T-cell (primary cell): ENCODE data around the gene SNN. TPM values are rescaled to one million over a fixed set of nuclear protein-coding genes. Genes with fewer than 3 reads are reported as not detected.
A peak's percentile ranks its signal among the peaks of the same experiment; 100 is the strongest.

Experiments
- ATAC-seq, 4 experiments: fragments of 200-7000 bp in 3 of 4; fragments of 150-1000 bp in 1 of 4; cut with Tn5 transposase; replicated peaks in 1 of 4; 1 replicate in 3 of 4; 2 replicates in 1 of 4; pipeline ENCODE4 v1.10.0; 2021; ENCODE audit warnings: moderate library complexity in 3 of 4, mild to moderate bottlenecking in 2 of 4, moderate number of reproducible peaks in 1 of 4
- CTCF ChIA-PET, 2 donors: fragments of 300-600 bp; sonication (Branson Sonifier 250); formaldehyde crosslinking; loops; one replicate each; lab custom pipeline; 2022; ENCODE audit warnings: antibody characterized with exemption in 2 of 2; lab: Charles Lee
- POLR2A ChIA-PET, 2 donors: fragments of 300-600 bp; sonication (Branson Sonifier 250); formaldehyde crosslinking; loops; one replicate each; lab custom pipeline; 2022; ENCODE audit warnings: antibody characterized with exemption in 2 of 2; lab: Charles Lee
- DNase-seq, 35 experiments: peaks; one replicate each; pipeline versions ENCODE4 v3.0.0 to v3.0.0-alpha.2; 2013 to 2023
- H3K27ac ChIP-seq: one replicate; pipeline ENCODE4 v1.5.1; 2013; ENCODE audit warnings: low read length
- H3K27me3 ChIP-seq, 2 experiments: replicated peaks in 1 of 2; 1 replicate in 1 of 2; 2 replicates in 1 of 2; pipeline versions ENCODE4 v1.6.1 to v1.7.0; 2013; ENCODE audit warnings: low read length in 1 of 2, mixed read lengths in 1 of 2; ENCODE audit not compliant: control insufficient read depth in 2 of 2, insufficient read depth in 2 of 2; ENCODE audit errors: extremely low read depth in 1 of 2
- H3K36me3 ChIP-seq, 2 donors: 1 replicate in 1 of 2; 2 replicates in 1 of 2; pipeline versions ENCODE4 v1.6.1 to v1.7.0; 2013; ENCODE audit warnings: low read length in 1 of 2; ENCODE audit not compliant: control insufficient read depth in 2 of 2, insufficient read depth in 1 of 2; ENCODE audit errors: extremely low read depth in 1 of 2
- H3K4me1 ChIP-seq, 2 experiments: 1 replicate in 1 of 2; 2 replicates in 1 of 2; pipeline versions ENCODE4 v1.6.1 to v1.7.0; 2013; ENCODE audit warnings: low read length in 2 of 2, mixed read lengths in 1 of 2; ENCODE audit not compliant: insufficient read depth in 2 of 2, control insufficient read depth in 1 of 2; ENCODE audit errors: extremely low read depth in 1 of 2
- H3K4me3 ChIP-seq, 2 donors: 1 replicate in 1 of 2; 2 replicates in 1 of 2; pipeline versions ENCODE4 v1.5.1 to v1.7.0; 2013; ENCODE audit warnings: mild to moderate bottlenecking in 2 of 2, low read length in 1 of 2, moderate library complexity in 1 of 2; ENCODE audit not compliant: control insufficient read depth in 1 of 2; ENCODE audit errors: extremely low read depth in 1 of 2
- H3K9me3 ChIP-seq: 2 replicates; pipeline ENCODE4 v1.7.0; 2013
- H3K27ac Mint-ChIP-seq, 2 donors: one replicate each; pipeline ENCODE4 v1.8.0; 2020 to 2021; ENCODE audit warnings: mild to moderate bottlenecking in 2 of 2, mixed read lengths in 2 of 2
- H3K27me3 Mint-ChIP-seq, 2 donors: one replicate each; pipeline ENCODE4 v1.8.0; 2021 to 2022; ENCODE audit warnings: mixed read lengths in 2 of 2
- H3K36me3 Mint-ChIP-seq: one replicate; pipeline ENCODE4 v1.8.0; 2021; ENCODE audit warnings: mixed read lengths
- H3K4me1 Mint-ChIP-seq, 3 donors: one replicate each; pipeline ENCODE4 v1.8.0; 2020 to 2022; ENCODE audit warnings: mixed read lengths in 3 of 3, mild to moderate bottlenecking in 1 of 3
- H3K4me3 Mint-ChIP-seq, 3 donors: one replicate each; pipeline ENCODE4 v1.8.0; 2020 to 2022; ENCODE audit warnings: mild to moderate bottlenecking in 3 of 3, mixed read lengths in 3 of 3, moderate library complexity in 3 of 3
- H3K9me3 Mint-ChIP-seq, 3 donors: one replicate each; pipeline ENCODE4 v1.8.0; 2020 to 2022; ENCODE audit warnings: mixed read lengths in 3 of 3
- WGBS: methylation state at CpG from one replicate; pipeline ENCODE4 v1.1.5; 2013; ENCODE audit warnings: missing lambda C conversion rate; ENCODE audit not compliant: insufficient coverage; 5-methylcytosine and 5-hydroxymethylcytosine counted together
- total RNA-seq, 35 experiments: library from RNA in 6 of 35; stranded (reverse) in 6 of 35; fragments of 120-200 nt in 1 of 35; gene quantifications; one replicate each; pipeline versions ENCODE4 v1.2.1 to v1.2.4 and lab custom pipeline; 2013 to 2026

SNN gene
- total RNA-seq, 5 donors from 2014 or later (not counting 1 experiment from before 2014, with no cell fraction given): 17.4 to 56.2 (median 22.7) TPM

- WGBS: 24% methylated on average over 3 of the region's 4 CpGs
- Mint-ChIP-seq H3K36me3 (no peaks in the 10 kb centered on the region), H3K27me3 (no peaks in the 10 kb centered on the region), H3K4me1 (peaks cover 19 to 36% (median 29%) of the 10 kb centered on the region in 3 donors), H3K4me3 (no peak overlapping the region), H3K9me3 (no peaks in the 10 kb centered on the region), H3K27ac (no peak overlapping the region)
- Histone ChIP-seq H3K4me3 (no peak overlapping the region), H3K27me3 (no peaks in the 10 kb centered on the region), H3K9me3 (no peaks in the 10 kb centered on the region), H3K27ac (no peak overlapping the region), H3K36me3 (no peaks in the 10 kb centered on the region), H3K4me1 (peaks cover 4 to 17% of the 10 kb centered on the region in 2 experiments)
- CTCF ChIA-PET: interaction anchor here (0.6 to 0.9 kb wide), 5 partner anchors 40 to 1124 kb away, joined by 3 to 11 read pairs (median 6); no protein-coding TSS in a partner anchor
- no peak for ATAC-seq
- DNase-seq: no peak
- POLR2A ChIA-PET: interaction anchor here in 1 of 2 donors (0.6 kb wide), 1 partner anchor 51 kb away, joined by 4 read pairs; no protein-coding TSS in a partner anchor
Observed at GRCh38 chr16:11639008-11639562, 29.2 kb upstream of the SNN start.

- no peak overlapping the region for H3K27ac ChIP-seq
- DNase-seq (peak in 5 of 35 experiments; percentile 14 to 53 (median 33)), ATAC-seq (peak in 1 of 4 experiments; percentile 18)
- no peaks in the 10 kb centered on the region for H3K36me3 Mint-ChIP-seq
- H3K27me3 ChIP-seq: no peaks in the 10 kb centered on the region
- no peak overlapping the region for H3K4me3 Mint-ChIP-seq
- CTCF ChIA-PET: interaction anchor here (0.7 to 2.6 kb wide), 7 partner anchors 19 to 109 kb away, joined by 3 to 25 read pairs (median 4); partner anchors contain the start of gene LITAF (in 1 of the 2)
- no peaks in the 10 kb centered on the region for H3K9me3 Mint-ChIP-seq
- H3K36me3 ChIP-seq: no peaks in the 10 kb centered on the region
- no peak overlapping the region for H3K4me3 ChIP-seq
- WGBS: 80% methylated on average over 22 of the region's 25 CpGs
- H3K4me1 ChIP-seq: peaks cover 4 to 17% of the 10 kb centered on the region in 2 experiments
- H3K27ac Mint-ChIP-seq: peak overlapping the region in 1 of 2 donors; percentile 48
- peaks cover 15 to 31% (median 25%) of the 10 kb centered on the region in 3 donors for H3K4me1 Mint-ChIP-seq
- POLR2A ChIA-PET: interaction anchor here (0.5 to 0.9 kb wide), 3 partner anchors 51 to 135 kb away, joined by 3 to 8 read pairs (median 6); no protein-coding TSS in a partner anchor
- H3K27me3 Mint-ChIP-seq: no peaks in the 10 kb centered on the region
- no peaks in the 10 kb centered on the region for H3K9me3 ChIP-seq
Observed at GRCh38 chr16:11639925-11640899, 28.0 kb upstream of the SNN start.

GRCh38 chr16:11640987-11641817 lies 27.1 kb upstream of the SNN start:
- H3K27me3 ChIP-seq: no peaks in the 10 kb centered on the region
- ATAC-seq: peak; percentile 75 to 84 (median 80)
- H3K4me1 ChIP-seq: peaks cover 4 to 17% of the 10 kb centered on the region in 2 experiments
- no peak overlapping the region for H3K4me3 ChIP-seq
- H3K36me3 ChIP-seq: no peaks in the 10 kb centered on the region
- POLR2A ChIA-PET: no interaction called here
- DNase-seq: peak in 26 of 35 experiments; percentile 17 to 79 (median 34)
- 35% methylated on average over 10 of the region's 20 CpGs for WGBS
- CTCF ChIA-PET: interaction anchor here (1.6 to 2.6 kb wide), 3 partner anchors 57 to 110 kb away, joined by 6 to 25 read pairs (median 15); no protein-coding TSS in a partner anchor
- H3K27ac ChIP-seq: no peak overlapping the region
- no peaks in the 10 kb centered on the region for H3K9me3 Mint-ChIP-seq
- H3K27ac Mint-ChIP-seq: peak overlapping the region; percentile 28 to 52
- peak overlapping the region in 1 of 3 donors; percentile 40 for H3K4me3 Mint-ChIP-seq
- no peaks in the 10 kb centered on the region for H3K27me3 Mint-ChIP-seq
- H3K36me3 Mint-ChIP-seq: no peaks in the 10 kb centered on the region
- H3K4me1 Mint-ChIP-seq: peaks cover 15 to 27% (median 22%) of the 10 kb centered on the region in 3 donors
- H3K9me3 ChIP-seq: no peaks in the 10 kb centered on the region

- ATAC-seq: no peak
- Histone ChIP-seq H3K27me3 (no peaks in the 10 kb centered on the region), H3K27ac (no peak overlapping the region), H3K36me3 (no peaks in the 10 kb centered on the region), H3K4me3 (no peak overlapping the region), H3K9me3 (no peaks in the 10 kb centered on the region), H3K4me1 (peaks cover 4 to 17% of the 10 kb centered on the region in 2 experiments)
- 93% methylated on average over 2 of the region's 4 CpGs for whole genome bisulfite sequencing
- CTCF ChIA-PET: interaction anchor here (0.6 to 2.6 kb wide), 8 partner anchors 16 to 571 kb away, joined by 3 to 25 read pairs (median 4); no protein-coding TSS in a partner anchor
- no peak overlapping the region for H3K27ac Mint-ChIP-seq
- H3K36me3 Mint-ChIP-seq: no peaks in the 10 kb centered on the region
- no peak for DNase-seq
- no peaks in the 10 kb centered on the region for H3K9me3 Mint-ChIP-seq
- H3K4me3 Mint-ChIP-seq: no peak overlapping the region
- no peaks in the 10 kb centered on the region for H3K27me3 Mint-ChIP-seq
- H3K4me1 Mint-ChIP-seq: peaks cover 15 to 21% (median 20%) of the 10 kb centered on the region in 3 donors
- POLR2A ChIA-PET: interaction anchor here in 1 of 2 donors (0.7 kb wide), 1 partner anchor 13 kb away, joined by 3 read pairs; no protein-coding TSS in a partner anchor
Observed at GRCh38 chr16:11642765-11643116, 25.5 kb upstream of the SNN start.

GRCh38 chr16:11649276-11649675 lies 19.0 kb upstream of the SNN start:
- Histone ChIP-seq H3K4me3 (no peak overlapping the region), H3K36me3 (no peaks in the 10 kb centered on the region), H3K9me3 (no peaks in the 10 kb centered on the region), H3K27me3 (peaks cover 0 to 3% of the 10 kb centered on the region in 2 experiments), H3K27ac (no peak overlapping the region), H3K4me1 (peaks cover 4 to 8% of the 10 kb centered on the region in 2 experiments)
- Mint-ChIP-seq H3K4me1 (peaks cover 6 to 17% (median 6%) of the 10 kb centered on the region in 3 donors), H3K9me3 (no peaks in the 10 kb centered on the region), H3K4me3 (no peak overlapping the region), H3K36me3 (no peaks in the 10 kb centered on the region), H3K27me3 (no peaks in the 10 kb centered on the region), H3K27ac (no peak overlapping the region)
- DNase-seq (no peak), ATAC-seq (no peak)
- CTCF ChIA-PET: interaction anchor here (0.6 to 0.7 kb wide), 3 partner anchors 13 to 251 kb away, joined by 3 to 4 read pairs (median 3); no protein-coding TSS in a partner anchor
- POLR2A ChIA-PET: interaction anchor here in 1 of 2 donors (0.5 to 0.6 kb wide), 2 partner anchors 82 to 193 kb away, joined by 3 to 4 read pairs; no protein-coding TSS in a partner anchor
- no CpG with 5 or more reads among the region's 7 CpGs for WGBS
